HG02852 (cell line): ENCODE measurements around the gene SH3D21.

Experiments used
- ATAC-seq: cut with Tn5 transposase; IDR thresholded peaks from one replicate; pipeline ENCODE4 v1.9.1; 2021; ENCODE audit warnings: mild to moderate bottlenecking, moderate library complexity; ENCODE audit not compliant: unreplicated experiment

SH3D21 gene

DNA sequence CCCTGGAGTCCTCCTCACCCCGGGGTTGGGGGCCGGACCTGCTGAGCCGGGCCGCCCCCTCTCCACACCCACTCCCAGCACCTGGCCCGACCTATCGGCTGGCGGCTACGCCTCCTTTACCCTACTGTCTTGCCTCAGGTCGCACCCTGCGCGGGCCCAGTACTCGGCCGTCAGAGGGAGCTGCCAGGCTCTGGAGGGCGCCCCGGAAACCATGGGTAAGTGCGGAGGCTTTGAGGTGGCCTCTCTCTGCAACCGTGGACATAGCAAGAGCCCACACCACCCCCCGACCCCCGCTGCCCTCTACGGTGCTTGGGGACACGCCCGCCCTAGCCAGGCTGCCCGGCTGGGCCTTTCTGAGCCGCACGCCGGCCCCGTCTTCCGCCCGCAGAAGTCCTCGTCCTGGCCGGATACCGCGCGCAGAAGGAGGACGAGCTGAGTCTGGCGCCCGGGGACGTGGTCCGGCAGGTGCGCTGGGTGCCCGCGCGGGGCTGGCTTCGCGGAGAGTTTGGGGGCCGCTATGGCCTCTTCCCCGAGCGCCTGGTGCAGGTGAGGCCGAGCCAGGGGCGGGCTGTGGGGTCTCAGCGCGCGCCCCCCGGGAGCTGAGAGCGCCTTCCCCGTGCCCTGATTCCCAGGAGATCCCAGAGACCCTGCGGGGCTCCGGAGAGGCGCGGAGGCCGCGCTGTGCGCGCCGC, at the start of gene SH3D21:
SH3D21 (plus strand) TSS at position 159 of the 692 bp plus-strand sequence; CDS start at position 212, 53 bp downstream.
- peak; percentile 37 for ATAC-seq

DNA sequence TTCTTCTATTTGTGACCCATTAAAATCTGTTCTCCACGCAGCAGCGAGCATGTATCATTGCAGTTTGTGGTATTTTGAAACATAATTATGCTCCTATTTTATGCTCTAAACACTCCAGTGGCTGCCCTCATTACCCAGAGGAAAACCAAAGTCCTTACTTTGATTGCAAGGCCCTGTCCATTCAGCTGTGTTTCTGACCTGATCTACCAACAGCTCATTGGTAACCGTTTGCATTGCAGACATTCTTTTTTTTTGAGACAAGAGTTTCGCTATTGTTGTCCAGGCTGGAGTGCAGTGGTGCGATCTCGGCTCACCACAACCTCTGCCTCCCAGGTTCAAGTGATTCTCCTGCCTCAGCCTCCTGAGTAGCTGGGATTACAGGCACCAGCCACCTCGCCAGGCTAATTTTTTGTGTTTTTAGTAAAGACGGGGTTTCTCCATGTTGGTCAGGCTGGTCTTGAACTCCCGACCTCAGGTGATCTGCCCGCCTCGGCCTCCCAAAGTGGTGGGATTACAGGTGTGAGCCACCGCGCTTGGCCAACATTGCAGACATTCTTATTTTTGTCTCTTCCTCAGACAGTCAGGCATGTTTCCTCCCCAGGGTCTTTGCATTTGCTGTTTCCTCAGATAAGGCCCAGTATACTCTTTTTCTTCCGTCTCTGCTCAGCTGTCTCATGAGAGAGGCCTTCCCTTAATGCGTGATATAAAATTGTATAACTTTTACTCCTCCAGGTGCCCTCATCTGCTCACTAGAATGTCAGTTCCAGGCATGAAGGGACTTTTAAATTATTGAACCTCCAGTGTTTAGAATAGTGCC, 49.4 kb upstream of the SH3D21 start:
- no peak for ATAC-seq

DNA sequence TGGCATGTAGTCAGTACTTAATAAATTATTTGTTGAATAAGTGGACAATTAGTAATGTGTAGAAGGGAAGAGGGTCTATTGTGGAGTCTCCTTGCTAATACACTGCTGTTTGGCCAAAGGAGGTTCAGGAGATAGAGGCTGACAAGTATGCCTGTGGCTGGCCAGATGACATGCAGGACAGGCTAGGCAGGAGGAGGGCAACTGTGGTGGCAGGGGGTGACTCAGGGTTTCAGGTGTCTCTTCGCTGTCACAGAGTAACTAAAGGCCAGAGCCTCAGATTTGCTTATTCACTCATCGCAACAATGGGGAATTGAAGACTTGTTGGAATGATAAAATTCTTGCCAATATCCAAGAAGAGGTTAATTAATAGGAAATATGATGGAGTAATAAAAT, 48.8 kb upstream of the SH3D21 start:
- ATAC-seq: no peak

DNA sequence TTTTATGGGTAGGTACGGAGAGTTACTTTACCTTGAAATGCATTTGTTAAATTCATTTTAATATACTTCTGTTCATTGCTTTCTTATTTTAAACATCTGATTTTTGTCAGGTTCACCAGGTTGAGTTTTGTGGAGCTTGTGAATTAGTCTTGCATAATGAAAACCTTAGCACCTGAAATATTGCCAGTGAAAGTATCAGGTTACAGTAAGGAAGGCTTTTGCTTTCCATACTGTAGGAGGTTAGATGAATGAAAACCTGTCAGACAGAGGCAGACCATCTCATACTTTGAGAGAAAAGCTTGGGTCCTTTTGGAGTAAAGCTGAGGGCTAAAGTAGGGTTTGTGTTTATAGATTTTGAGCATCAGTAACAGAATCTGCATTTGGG, 47.2 kb upstream of the SH3D21 start:
- no peak for ATAC-seq

DNA sequence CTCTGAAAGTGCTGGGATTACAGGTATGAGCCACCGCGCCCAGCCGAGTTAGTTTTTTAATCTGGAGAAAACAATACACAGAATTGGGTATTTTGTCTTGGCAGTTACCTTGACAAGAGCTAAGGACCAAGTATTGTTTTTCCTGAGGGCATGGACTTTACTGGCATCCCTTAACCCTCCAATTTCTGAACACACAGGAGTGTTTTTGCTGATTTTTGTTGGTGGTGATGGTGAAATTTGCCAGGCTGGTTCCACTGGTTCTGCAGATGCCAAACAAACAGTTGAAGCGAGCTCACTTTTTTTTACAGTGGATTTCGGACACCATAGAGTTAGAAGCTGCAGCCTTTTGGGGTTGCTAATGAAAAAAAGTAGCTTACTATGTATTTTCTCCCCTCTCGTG, 37.2 kb upstream of the SH3D21 start:
- no peak for ATAC-seq

DNA sequence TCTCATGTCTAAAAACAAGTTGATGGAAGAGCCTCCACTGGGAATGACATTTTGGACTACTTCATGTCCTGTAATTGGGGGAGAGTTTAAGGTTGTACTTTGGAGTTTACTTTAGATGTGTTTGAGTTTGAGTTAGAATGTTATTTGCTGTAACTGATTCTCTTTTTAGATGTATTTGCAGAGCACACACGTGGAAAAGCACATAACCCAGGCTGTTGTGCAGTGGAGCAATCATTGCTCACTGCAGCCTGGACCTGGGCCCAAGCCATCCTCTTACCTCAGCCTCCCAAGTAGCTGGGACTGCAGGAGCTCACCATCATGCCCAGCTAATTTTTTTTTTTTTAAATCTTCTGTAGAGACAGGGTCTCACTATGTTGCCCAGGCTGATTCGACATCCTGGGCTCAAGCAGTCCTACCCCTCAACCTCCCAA, 36.7 kb upstream of the SH3D21 start:
- no peak for ATAC-seq

DNA sequence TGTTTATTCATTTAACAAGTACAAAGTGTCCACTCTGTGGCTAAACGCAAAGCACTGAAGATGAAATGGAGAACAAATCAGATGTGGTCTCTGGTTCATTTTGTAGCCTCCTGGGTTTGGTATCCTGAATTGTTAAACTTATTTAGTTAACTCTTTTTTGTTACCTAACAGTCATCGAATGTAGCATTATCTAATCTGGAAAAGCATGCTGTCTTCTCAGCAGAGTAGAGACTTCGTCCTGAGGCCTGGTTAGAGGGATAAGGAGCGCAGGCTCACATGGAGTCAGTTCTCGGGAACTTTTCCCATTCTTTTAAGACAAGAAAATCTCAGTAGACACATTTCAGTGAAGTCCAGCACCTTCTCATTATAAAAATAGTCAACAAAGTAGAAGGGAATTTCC, 33.1 kb upstream of the SH3D21 start:
- ATAC-seq: no peak

DNA sequence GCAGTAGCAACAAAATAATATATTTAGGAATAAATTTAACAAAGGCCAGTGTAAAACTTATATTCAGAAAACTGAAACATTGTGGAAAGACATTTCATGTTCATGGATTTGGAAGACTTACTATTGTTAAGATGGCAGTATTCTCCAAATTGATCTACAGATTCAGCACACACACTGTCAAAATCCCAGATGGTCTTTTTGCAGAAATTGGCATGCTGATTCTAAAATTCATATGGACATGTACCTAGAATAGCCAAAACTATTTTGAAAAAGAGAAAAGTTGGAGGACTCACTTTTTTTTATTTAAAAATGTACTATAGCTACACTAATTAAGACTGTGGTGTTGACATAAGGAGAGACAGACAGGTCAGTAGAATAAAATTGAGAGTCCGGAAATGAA, 32.0 kb upstream of the SH3D21 start:
- ATAC-seq: no peak

DNA sequence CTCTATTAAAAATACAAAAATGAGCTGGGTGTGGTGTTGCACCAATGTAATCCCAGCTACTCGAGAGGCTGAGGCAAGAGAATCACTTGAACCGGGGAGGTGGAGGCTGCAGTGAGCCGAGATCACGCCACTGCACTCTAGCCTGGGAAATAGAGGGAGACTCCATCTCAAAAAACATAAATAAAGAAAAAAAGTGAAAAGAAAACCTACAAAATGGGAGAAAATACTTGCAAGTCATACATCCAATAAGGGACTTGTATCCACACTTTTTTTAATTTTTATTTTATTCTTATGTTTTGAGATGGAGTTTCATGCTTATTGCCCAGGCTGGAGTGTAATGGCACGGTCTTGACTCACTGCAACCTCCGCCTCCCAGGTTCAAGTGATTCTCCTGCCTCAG, 29.5 kb upstream of the SH3D21 start:
- no peak for ATAC-seq

DNA sequence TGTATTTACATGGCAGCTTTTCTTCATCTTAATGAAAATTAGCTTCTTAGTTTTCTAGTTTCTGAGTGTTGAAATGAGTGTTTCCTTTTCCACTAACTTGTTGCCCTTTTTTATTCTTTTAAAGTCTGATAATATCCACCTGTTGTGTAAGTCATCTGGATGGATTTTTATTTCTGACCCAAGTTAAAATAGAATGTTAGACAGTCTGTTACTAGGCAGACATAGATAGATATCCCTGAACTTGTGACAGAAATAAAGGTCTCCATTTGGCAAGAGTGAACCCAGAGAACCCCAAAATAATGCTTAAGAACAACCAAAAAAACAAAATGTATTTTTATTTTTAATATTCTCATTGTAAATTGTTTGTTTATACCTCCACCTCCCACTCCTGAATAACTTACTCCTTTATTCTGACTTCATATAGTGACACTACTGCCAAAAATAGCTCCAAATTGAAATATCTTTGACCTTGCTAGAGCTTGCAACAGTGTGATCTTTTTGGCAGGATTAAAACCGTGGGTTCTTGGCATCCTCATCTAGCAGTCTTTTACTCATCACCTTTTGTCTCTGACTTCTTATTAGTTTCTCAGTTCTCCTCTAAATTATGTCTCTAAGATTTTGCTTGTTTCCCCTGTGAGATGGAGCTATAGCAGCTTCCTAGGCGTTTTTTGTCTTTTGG, 26.9 kb upstream of the SH3D21 start:
- ATAC-seq: no peak

DNA sequence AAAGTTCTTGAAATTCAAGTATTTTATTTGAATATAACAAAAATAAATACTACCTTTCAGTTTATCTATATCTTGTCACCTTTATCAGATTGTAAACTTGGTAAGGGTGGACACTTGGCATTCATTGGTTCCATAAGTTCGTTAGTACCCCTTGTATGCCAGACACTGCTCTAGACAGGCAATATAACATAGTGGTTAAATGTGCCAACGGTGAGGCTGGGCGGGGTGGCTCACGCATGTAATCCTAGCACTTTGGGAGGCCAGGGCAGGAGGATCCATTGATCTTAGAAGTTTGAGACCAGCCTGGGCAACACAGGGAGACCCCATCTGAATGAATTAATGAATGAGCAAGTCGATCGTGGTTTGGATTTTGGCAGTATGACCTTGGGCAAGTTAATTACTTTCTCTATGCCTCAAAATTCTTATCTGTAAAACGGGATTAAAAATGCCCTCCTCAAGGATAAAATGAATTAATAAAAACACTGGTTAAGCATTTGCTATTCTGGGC, 26.3 kb upstream of the SH3D21 start:
- no peak for ATAC-seq

DNA sequence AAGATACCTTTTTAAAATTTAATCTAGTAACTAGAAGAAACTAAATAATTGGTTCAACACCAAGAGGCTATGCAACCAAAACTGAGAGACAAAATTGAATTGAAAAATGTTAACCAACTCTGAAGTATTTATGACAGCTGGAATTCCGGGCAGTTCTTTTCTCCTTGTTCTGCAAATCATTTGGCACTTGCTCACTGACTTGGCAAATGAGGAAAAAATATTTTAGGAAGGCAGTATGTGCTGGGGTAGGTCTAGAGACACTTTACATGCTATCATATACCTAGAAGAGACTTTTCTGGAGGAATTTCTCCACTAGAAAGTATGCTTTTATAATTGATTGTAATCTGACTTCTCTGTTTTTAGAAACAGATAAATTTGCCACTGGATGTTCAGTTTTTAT, 22.1 kb upstream of the SH3D21 start:
- no peak for ATAC-seq

DNA sequence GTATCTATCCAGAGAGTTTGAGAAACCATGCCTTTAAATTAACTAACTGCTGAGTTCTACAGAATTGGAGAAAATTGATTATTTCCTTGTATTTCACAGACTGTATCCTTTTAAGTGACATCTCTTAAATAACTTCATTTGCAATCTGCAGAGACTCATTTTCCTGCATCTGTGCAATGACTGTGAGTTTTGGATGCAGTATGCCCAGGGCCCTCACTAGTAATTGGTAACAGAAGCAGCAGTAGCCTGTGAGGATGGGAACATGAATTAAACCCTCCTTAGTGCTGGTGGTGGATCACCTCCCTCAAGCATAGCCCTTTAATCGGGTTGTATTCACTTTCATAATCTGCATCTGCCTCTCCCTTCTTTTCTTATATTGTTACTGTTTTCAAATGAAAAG, 21.7 kb upstream of the SH3D21 start:
- ATAC-seq: no peak

DNA sequence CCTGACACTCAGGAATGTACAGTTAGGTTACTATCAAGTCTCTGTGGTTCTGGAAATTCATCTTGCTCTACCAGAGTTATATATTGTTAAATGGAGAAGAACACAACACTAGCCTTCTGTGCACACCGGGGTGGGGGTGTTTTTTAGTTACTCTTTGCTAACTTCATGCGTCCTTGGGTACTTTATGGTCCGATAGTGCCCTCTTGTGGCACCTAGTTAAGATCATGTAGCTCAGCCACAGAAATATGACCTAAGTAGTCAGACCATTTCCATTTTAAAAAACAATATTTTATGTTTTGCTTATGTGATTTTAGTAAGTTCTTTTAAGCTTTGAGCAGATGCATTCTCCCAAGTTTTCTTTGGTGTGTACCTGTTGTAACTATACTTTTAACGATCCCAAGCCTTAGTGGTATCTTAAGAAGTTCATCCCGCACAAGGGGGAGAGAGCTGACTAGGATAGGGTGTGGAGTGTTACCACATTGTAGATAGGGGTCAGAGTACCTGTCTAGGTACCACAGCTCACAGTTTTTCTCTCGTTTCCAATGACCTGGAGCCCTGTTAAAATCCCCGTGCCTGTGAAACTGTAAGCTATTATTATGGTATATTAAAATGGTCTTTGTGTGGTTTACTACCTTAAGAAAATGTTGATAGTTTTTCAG, 20.6 kb upstream of the SH3D21 start:
- no peak for ATAC-seq

DNA sequence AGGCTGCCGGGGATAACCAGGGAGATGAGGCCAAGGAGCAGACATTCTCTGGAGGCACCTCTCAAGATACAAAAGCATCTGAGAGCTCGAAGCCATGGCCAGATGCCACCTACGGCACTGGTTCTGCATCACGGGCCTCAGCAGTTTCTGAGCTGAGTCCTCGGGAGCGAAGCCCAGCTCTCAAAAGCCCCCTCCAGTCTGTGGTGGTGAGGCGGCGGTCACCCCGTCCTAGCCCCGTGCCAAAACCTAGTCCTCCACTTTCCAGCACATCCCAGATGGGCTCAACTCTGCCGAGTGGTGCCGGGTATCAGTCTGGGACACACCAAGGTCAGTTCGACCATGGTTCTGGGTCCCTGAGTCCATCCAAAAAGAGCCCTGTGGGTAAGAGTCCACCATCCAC, 19.4 kb upstream of the SH3D21 start:
- ATAC-seq: no peak

DNA sequence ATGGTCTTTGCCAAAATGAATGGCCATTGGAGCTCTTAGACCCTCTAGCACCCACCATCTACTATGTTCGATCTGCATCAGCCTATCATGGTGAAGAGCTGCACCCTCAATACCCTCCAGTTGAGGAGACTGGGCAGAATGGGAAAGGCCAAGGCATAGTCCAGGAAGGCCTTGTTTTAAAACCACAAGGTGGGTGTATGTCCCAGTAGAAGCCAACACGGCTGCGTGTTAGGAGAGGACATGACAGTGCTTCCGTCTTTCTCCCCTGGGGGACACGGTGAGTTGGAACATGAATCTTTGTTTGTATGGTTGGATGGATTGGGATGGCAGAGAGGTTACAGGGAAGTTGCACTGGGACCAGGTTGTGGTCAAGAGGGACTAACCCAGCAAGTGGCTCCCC, 18.6 kb upstream of the SH3D21 start:
- no peak for ATAC-seq

DNA sequence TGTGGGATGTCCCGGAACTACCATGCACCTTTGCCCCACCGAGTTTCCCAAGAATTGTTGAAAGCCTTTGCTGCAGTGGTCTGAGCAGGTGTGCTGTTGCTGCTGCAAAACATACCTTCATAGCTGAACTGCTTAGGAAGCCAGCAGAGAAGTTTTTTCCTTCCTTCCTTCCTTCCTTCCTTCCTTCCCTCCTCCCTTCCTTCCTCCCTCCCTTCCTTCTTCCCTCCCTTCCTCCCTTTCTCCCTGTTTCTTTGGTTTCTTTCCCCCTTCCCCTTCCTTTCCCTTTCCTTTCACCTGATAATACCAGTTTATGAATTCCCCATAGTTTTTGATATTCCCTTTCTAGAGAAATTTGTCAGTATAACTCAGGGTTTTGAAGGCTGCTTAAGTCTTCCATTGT, 10.8 kb upstream of the SH3D21 start:
- ATAC-seq: no peak

DNA sequence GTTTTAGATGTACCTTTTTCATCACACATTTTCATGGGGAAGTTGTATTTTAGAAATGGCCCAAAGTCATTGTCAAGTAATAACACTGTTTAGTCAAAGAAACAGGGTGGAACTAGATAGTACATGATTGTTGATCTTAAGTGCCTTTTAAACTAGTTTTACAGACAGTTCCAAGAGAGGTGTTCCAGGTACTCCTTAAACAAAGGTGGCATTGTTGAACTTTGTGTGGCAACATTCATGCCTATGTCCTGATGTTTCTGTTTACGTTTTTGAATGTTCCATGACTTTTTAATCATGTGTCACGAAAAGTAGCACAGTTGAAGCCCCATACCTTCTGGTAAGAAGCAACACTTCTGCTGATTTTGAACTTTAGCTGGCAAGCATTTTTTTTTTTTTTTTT, 9.1 kb upstream of the SH3D21 start:
- no peak for ATAC-seq

DNA sequence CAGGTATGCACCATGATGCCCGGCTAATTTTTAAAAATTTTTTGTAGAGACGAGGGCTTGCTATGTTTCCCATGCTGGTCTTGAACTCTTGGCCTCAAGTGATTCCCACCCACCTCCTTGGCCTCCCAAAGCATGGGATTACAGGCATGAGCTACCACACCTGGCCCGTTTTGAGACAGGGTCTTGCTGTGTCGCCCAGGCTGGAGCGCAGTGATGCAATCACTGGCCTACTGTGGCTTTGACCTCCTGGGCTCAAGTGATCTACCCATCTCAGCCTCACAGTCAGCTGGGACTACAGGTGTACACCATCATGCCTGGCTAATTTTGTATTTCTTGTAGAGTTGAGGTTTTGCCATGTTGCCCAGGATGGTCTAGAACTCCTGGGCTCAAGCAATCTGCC, 7.5 kb upstream of the SH3D21 start:
- ATAC-seq: no peak

DNA sequence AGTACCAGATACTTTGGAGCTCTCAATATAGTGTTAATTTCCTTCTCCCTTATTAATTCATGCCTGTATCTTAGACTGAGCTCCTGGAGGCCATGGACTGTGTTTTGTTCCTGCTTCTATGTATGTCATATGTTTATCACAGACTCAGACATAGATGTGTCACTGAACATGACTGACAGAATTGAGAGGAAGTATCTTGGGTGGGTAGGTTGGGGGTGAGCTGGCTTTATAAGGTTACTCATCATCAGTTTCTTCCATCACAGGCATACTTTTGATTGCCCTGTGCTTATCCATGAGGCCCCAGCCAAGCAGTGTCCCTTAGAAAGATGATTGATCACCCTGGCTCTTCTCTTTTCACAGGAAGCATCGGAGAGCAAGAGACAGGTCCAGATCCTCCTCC, 5.6 kb upstream of the SH3D21 start:
- no peak for ATAC-seq

DNA sequence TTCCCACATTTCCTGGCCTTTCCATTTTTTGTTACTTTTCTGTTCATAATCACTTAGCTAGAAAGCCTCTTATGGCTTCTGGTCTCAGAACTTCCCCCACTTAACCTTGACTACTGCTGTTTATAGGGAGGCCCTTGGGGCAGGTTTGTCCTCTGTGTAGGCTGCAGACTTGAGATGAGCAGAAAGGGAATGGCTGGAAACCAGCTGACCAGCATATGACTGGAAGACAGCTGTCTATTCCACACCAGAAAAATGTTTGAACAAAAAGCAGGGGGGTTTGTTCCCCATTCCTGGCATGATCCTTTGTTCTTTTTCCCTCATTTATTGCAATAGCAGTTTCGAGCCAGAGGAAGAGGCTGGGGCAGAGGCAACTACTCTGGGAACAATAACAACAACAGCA, 4.9 kb upstream of the SH3D21 start:
- ATAC-seq: no peak
